Left ventricle myocardium inferior (tissue), 1 donor: Measurements from ENCODE around the gene RAB37. TPM values are rescaled to one million over a fixed set of nuclear protein-coding genes. Genes with fewer than 3 reads are reported as not detected.

ENCODE experiments used
- DNase-seq: peaks from one replicate; pipeline ENCODE4 v3.0.0-alpha.2; 2020
- H3K27ac ChIP-seq: fragments of 200-600 bp; replicated peaks from 2 replicates; pipeline ENCODE4 v1.8.0; 2021
- H3K27me3 ChIP-seq: fragments of 200-600 bp; 2 replicates; pipeline ENCODE4 v1.8.0; 2021; ENCODE audit warnings: low read depth
- H3K36me3 ChIP-seq: fragments of 200-600 bp; 2 replicates; pipeline ENCODE4 v1.8.0; 2021
- H3K4me1 ChIP-seq: fragments of 200-600 bp; 2 replicates; pipeline ENCODE4 v1.8.0; 2021
- H3K4me3 ChIP-seq: fragments of 200-600 bp; 2 replicates; pipeline ENCODE4 v1.8.0; 2021; ENCODE audit warnings: mild to moderate bottlenecking, moderate library complexity
- H3K9me3 ChIP-seq: fragments of 200-600 bp; replicated peaks from 2 replicates; pipeline ENCODE4 v1.8.0; 2021
- CTCF ChIP-seq: fragments of 200-600 bp; IDR thresholded peaks from 2 replicates; pipeline ENCODE4 v1.8.0; 2021; ENCODE audit warnings: antibody characterized with exemption, mild to moderate bottlenecking, borderline replicate concordance
- intact Hi-C: fragments of 100-400 bp; cut with micrococcal nuclease; formaldehyde crosslinking; loops from one replicate; pipeline ENCODE4 v1.11.0; 2022
- total RNA-seq: library from RNA; stranded (reverse); fragmentation: NEBNext Ultra II Directional; extraction: Animal tissue kit (Norgen Biotek cat#: 25700); gene quantifications from one replicate; pipeline ENCODE4 v1.2.1, GENCODE V29; 2021
- donor health status: DM: no; HTN: yes; CAD: no; lungs with severe emphysema.

Gene RAB37
- total RNA-seq, 1 donor from 2014 or later, result 1.9 TPM

- H3K27ac ChIP-seq, result no peak overlapping the region
- H3K36me3 ChIP-seq, result peaks cover 25% of the 10 kb centered on the region
- no peak overlapping the region for H3K4me3 ChIP-seq
- peaks cover 5% of the 10 kb centered on the region for H3K4me1 ChIP-seq
- H3K27me3 ChIP-seq, result no peaks in the 10 kb centered on the region
- H3K9me3 ChIP-seq, result no peaks in the 10 kb centered on the region
- intact Hi-C loops, result no loop called here
- no peak for DNase-seq
- TF ChIP-seq CTCF, result no peak
These were observed 47.2 kb downstream of the RAB37 start for GRCh38 chr17:74784125-74784810.

GRCh38 chr17:74785096-74785980, 48.3 kb downstream of the RAB37 start:
- no peak for DNase-seq
- TF ChIP-seq CTCF, result no peak
- Histone ChIP-seq H3K4me1 (peaks cover 5% of the 10 kb centered on the region), H3K27ac (no peak overlapping the region), H3K36me3 (peaks cover 25% of the 10 kb centered on the region), H3K4me3 (no peak overlapping the region), H3K27me3 (no peaks in the 10 kb centered on the region), H3K9me3 (no peaks in the 10 kb centered on the region)
- intact Hi-C loops, result loop anchor here (5.0 kb wide), 2 partner anchors 47 to 82 kb away; no protein-coding TSS in a partner anchor

- Histone ChIP-seq H3K27ac (no peak overlapping the region), H3K4me1 (peaks cover 5% of the 10 kb centered on the region), H3K4me3 (no peak overlapping the region), H3K36me3 (peaks cover 22% of the 10 kb centered on the region), H3K9me3 (no peaks in the 10 kb centered on the region), H3K27me3 (no peaks in the 10 kb centered on the region)
- no peak for TF ChIP-seq CTCF
- intact Hi-C loops, result loop anchor here (5.0 kb wide), 2 partner anchors 46 to 81 kb away; no protein-coding TSS in a partner anchor
- DNase-seq, result no peak
These were observed 48.9 kb downstream of the RAB37 start for GRCh38 chr17:74785981-74786360.

- TF ChIP-seq CTCF, result no peak
- intact Hi-C loops, result loop anchor here (5.0 kb wide), 2 partner anchors 46 to 81 kb away; no protein-coding TSS in a partner anchor
- DNase-seq, result no peak
These were observed 49.5 kb downstream of the RAB37 start for GRCh38 chr17:74786431-74787055.

GRCh38 chr17:74790161-74791058, 53.4 kb downstream of the RAB37 start:
- no peaks in the 10 kb centered on the region for H3K9me3 ChIP-seq
- H3K27ac ChIP-seq, result no peak overlapping the region
- no peak overlapping the region for H3K4me3 ChIP-seq
- peaks cover 47% of the 10 kb centered on the region for H3K36me3 ChIP-seq
- H3K27me3 ChIP-seq, result no peaks in the 10 kb centered on the region
- no peak for TF ChIP-seq CTCF
- DNase-seq, result no peak
- intact Hi-C loops, result no loop called here
- H3K4me1 ChIP-seq, result peaks cover 8% of the 10 kb centered on the region

More at GRCh38 chr17:74786431-74787055, 49.5 kb downstream of the RAB37 start:
- H3K36me3 ChIP-seq, result peaks cover 22% of the 10 kb centered on the region
- no peaks in the 10 kb centered on the region for H3K9me3 ChIP-seq
- H3K27ac ChIP-seq, result no peak overlapping the region
- H3K4me1 ChIP-seq, result peaks cover 8% of the 10 kb centered on the region
- H3K4me3 ChIP-seq, result no peak overlapping the region
- H3K27me3 ChIP-seq, result no peaks in the 10 kb centered on the region
